Regular cardiac myocyte (primary cell): ENCODE measurements around the gene SPIB. TPM values are rescaled to one million over a fixed set of nuclear protein-coding genes. Genes with fewer than 3 reads are reported as not detected.

Experiments
- total RNA-seq: library from RNA; depleted of rRNA; stranded (reverse); fragments of >200 nt; gene quantifications from 2 replicates; pipeline ENCODE4 v1.2.3, GENCODE V29; 2014

The SPIB gene
- total RNA-seq = not detected in 2 replicates

DNA sequence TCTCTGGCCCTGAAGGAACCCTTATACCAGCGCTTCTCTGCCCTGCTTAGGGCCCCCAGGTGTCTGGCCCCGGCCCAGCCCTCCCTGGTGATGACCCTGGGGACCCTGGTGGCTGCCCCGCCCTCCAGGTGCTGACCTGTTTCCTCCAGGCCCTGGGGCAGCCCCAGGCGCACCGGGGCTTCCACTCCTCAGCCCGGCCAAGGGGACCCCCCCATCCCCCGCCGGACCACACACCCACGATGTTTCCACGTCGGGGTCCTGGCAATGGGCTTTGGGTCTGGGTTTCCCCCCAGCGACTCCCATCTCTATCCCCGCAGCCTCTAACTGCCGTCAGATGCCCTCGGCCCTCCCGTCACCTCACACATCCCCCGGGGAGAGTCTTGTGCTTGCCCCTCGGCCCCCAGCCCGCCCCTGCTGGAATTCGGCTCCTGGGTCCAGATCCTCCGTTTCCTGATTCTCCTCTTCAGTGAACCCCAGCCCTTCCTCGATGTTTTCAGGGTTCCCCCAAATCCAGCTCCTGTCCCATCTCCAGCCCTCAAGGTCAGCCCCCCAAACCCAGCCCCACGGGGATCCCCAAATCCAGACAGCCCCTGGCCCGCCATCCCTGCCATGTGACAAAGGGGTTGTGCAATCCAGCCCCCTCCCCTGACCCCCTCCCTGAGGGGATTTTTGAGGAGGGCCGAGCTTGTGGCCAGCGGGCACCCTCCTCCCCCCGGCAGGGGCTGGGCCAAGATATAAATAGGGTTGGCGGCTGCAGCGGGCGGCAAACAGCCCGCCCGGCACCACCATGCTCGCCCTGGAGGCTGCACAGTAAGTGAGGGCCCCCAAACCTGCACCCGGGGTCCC, at the start of gene SPIB:
Gene SPIB (plus strand): TSS at position 763 of the 846 bp plus-strand sequence. CDS start 25 bp downstream, at position 788.

DNA sequence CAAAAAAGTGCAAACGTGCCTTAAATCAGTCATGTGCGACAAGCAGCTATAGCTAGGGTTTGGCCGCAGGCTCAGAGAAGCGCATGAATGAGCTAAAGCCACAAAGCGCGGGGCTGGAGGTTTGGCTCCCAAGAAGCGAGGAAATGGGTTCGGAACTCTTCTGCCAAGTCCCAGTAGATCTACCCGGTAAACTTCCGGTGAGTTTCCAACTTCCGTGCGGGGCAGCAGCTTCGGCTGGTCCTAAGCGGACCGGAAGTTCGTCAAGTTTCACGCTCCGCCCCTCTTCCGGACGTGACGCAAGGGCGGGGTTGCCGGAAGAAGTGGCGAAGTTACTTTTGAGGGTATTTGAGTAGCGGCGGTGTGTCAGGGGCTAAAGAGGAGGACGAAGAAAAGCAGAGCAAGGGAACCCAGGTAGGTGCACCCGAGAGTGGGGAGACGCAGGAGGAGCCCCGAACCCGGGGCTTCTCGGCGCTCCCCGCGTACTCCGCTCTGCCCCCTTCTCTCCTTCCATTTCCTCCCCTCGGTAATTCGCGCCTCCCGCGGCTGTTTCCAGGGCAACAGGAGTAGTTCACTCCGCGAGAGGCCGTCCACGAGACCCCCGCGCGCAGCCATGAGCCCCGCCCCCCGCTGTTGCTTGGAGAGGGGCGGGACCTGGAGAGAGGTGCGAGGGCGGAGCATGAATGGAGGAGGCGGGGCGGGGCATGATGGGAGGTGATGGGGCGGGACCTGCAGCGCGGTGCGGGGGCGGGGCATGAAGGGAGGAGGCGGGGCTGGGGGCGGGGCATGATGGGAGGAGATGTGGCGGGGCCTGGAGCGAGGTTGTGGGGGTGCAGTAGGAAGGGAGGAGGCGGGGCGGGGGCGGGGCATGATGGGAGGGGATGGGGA, 42.3 kb upstream of the SPIB start, which contains the start of gene NR1H2:
Gene NR1H2 (plus strand): TSS at position 292 of the 885 bp plus-strand sequence. CDS start 1,149 bp downstream, outside the sequence.

DNA sequence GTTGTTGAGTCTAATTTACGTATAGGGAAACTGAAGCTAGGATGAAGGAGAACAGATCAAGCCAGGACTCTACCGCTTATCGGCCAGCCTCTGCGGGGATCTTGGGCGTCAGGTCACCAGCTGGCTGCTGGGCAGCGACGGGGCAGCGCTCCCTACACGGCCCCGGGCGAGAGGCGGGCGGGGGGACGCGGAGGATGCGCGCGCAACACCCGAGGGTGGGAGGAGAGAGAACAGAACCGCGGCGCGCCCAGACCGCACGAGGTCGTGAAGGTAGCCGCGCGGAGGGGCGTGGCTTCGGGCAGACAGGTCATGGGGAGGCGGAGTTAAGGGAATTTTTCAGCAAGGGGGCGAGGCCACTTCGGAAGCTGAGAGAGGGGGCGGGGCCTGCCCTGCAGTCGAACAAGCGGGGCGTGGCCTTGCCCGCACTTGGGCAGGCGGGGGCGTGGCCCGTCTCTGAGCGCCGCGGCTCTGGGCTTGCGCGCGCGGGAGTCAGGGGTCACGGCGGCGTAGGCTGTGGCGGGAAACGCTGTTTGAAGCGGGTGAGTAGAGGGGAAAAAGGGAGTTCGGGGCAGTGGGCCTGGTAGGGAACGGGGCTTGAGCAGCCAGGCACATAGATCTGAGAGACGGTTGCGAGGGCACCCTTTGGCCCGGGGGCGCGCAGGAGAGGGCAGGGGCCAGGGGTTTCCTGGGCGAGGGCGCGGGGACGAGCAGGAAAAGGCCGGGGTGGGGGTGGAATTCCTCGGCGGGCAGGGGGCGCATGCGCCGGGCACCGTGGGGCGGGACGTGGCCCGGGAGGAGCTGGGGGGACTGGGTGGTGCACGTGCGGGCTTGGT, 34.7 kb upstream of the SPIB start, which contains the start of gene POLD1:
Gene POLD1 (plus strand): TSS at position 496 of the 833 bp plus-strand sequence. CDS start 14,505 bp downstream, outside the sequence.

DNA sequence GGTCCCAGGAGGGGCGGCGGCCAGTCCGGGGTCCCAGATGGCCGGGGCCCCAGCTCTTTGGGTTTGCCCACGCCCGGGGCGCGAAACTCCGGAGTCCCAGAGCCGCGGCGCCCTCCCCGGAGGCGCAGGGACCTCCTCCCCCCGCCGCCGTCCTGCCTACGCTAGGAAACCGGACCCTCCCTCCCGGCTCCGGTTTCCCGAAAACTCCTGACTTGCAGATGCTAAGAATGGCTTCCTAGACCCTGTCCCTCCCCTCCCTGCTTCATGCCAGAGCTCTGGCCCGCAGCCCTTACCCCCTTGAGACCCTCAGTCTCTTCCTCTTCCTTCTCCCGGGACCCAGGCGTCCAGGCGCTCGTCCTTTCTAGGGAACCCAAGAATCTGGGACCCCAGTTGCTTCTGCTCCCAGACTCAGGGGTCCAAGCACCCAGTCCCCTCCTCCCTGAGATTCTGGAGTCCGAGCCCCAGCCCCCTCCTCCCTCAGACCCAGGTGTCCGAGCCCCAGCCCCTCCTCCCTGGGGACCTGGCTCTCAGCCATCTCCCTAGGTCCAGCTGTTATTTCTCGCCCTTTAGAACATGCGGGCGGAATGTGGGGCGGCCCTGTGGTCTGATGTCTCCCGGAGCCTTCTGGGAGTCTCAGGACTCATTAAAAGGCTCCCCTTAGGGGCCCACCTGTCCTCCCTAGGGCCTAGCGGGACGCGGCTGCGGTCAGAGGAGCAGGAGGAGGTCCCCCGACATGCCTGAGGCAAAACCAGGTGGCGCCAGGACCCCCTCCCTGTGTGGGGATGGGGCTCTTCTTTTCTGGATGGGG, 13.7 kb downstream of the SPIB start, which contains the start of gene MYBPC2:
Gene MYBPC2 (plus strand): TSS at position 672 of the 808 bp plus-strand sequence. CDS start 62 bp downstream, at position 734.

DNA sequence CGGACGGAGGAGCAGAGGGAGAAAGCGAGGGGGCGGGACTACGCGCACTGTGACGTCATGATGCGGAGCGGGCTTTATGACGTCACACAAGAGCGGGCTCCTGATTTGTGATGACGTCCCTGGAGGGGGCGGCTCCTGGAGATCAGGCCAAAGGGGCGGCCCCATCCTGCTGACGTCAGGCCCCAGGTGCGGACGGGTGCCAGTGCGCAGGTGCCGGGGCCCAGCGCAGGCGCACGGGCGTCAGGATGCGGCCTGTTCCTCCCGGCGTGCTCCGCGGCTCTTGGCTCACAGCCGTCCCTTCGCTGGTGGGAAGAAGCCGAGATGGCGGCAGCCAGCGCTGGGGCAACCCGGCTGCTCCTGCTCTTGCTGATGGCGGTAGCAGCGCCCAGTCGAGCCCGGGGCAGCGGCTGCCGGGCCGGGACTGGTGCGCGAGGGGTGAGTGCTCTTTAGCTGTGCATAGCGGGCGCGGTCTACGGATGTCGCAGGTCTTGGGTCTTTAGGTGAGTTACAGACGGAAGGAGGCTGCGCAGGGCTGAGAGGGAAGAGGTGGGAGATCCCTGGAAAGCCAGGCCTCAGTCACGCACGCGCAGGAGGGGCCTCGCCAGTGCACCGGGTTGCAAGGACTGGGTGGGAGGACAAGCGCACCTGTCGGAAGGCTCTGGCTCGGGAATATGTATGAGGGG, 57.6 kb downstream of the SPIB start, which contains the start of the genes EMC10 and GARIN5A:
Gene EMC10 (plus strand): TSS at position 284 of the 683 bp plus-strand sequence. CDS start 38 bp downstream, at position 322.
Gene GARIN5A (minus strand): TSS at position 625 of the 683 bp plus-strand sequence. CDS start 460 bp downstream, at position 165.

Other genes with a start within 250 kb of the SPIB start
- gene MYH14, start 215.3 kb upstream of the SPIB start, total RNA-seq = under 0.01 TPM in 1 of 2 replicates, not detected in the other
- under 0.01 and 0.28 TPM in 2 replicates for gene KCNC3, start 89.6 kb upstream of the SPIB start, total RNA-seq
- 0.19 and 0.28 TPM in 2 replicates for gene NAPSA, start 53.3 kb upstream of the SPIB start, total RNA-seq
- 77.8 and 121 TPM in 2 replicates for gene NR1H2, start 42.5 kb upstream of the SPIB start, total RNA-seq
- 17.2 and 52.9 TPM in 2 replicates for gene POLD1, start 34.6 kb upstream of the SPIB start, total RNA-seq
- not detected in 2 replicates for gene MYBPC2, start 14.0 kb downstream of the SPIB start, total RNA-seq
- 33.9 and 38.9 TPM in 2 replicates for gene EMC10, start 57.6 kb downstream of the SPIB start, total RNA-seq
- 0.28 TPM in 1 of 2 replicates, not detected in the other for gene GARIN5A, start 57.9 kb downstream of the SPIB start, total RNA-seq
- gene JOSD2, start 92.3 kb downstream of the SPIB start, total RNA-seq = 16.6 and 37.2 TPM in 2 replicates
- gene ASPDH, start 95.0 kb downstream of the SPIB start, total RNA-seq = not detected in 2 replicates
- 0.38 and 0.85 TPM in 2 replicates for gene LRRC4B, start 149.5 kb downstream of the SPIB start, total RNA-seq
- gene SYT3, start 220.9 kb downstream of the SPIB start, total RNA-seq = under 0.01 and 0.85 TPM in 2 replicates
- not detected in 2 replicates for gene C19orf81, start 230.5 kb downstream of the SPIB start, total RNA-seq